Testis (tissue), 2 donors: Measurements from ENCODE around the gene FAM234A.

Experiments used
- CTCF ChIP-seq, 3 experiments: fragments of 450-650 bp in 2 of 3; fragments of 200-600 bp in 1 of 3; sonication (generic) in 1 of 3; IDR thresholded peaks; one replicate each; pipeline ENCODE4 v1.5.1; 2016 to 2019; ENCODE audit warnings: antibody characterized with exemption in 3 of 3, mild to moderate bottlenecking in 2 of 3, moderate library complexity in 1 of 3
- POLR2A ChIP-seq: fragments of 450-650 bp; IDR thresholded peaks from one replicate; pipeline ENCODE4 v1.6.1; 2017; ENCODE audit warnings: antibody characterized with exemption, mild to moderate bottlenecking, moderate library complexity

DNA sequence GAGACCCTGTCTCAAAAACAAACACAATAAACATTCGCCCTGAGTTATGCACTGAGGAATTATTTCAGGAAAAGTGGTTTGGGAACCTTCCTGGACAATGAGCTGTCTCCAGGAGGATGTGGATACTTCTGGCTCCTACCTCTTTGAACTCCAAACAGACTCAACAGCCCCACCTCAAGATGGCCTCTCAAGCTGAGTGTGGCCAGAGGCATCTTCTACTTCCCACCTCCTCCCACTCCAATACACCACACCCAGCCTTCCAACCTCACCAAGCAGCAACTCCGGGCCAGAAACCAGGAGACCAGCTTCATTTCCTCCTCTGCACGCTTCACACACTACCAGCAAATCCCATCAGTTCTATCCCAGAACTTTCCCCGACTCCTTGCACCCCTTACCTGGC, 42.8 kb upstream of the FAM234A start:
- TF ChIP-seq CTCF (IDR thresholded peaks at IDR 0.05) (no peak), POLR2A (no peak)
